Measurements from ENCODE around the gene DUOXA1. TPM values are rescaled to one million over a fixed set of nuclear protein-coding genes. Genes with fewer than 3 reads are reported as not detected.
"Not testable (repeated sequence)": the region's sequence is repeated elsewhere in the genome, so short reads cannot be mapped to it uniquely, and the experiment has no call there.

DUOXA1 gene
- total RNA-seq, 1 experiment from 2014 or later, result not detected

DNA sequence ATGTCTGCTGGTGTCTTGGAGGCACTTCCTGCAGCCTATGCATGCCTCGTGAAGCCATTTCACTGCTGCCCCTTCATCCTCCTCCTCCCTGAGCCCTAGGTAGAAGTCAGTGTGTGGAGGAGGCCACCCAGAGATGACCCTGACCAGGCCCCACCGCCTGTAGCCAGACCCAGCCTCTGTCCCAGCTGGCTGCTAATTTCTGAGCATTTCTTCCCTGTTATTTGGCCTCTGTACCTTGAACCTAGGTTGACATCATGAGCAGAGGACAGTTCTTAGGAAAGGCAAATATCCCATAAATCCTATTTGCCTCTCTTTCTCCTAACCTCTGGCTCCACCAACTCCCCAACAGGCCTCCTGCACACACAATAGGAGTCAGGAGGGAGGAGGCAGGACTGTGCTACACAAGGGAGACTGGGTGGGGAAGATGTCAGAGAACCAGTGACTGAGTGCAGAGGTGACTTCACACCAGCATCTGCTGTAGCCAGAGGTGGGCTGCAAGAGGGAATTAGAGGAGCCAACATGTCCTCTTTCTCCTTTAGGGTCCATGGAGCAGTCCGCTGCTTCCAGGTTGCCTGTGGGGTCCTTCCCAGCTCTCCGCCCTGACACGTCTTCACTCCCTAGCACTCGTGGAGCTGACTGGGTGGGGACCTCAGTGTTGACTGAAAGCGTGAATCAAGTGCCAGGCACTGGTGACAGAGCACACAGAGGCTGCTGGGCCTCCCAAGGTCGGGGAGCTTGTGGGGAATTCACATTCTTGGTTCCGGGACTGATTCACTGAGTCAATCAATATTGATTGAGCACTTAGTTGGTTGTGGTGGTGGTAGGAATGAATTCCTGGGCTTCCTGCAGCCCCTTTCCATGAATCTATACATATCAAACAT is 54.0 kb downstream of the DUOXA1 start:
- DNase-seq; H3F3A ChIP-seq (ENCODE audit: low read length, unreplicated experiment); H3K27me3 ChIP-seq (ENCODE audit: low read length); intact Hi-C loops (cut with micrococcal nuclease); H3K9me3 ChIP-seq (ENCODE audit: low read length); H3K79me2 ChIP-seq (ENCODE audit: low read length); H4K20me1 ChIP-seq (ENCODE audit: low read length); ATAC-seq; H3K9ac ChIP-seq (ENCODE audit: low read length); H3K9me2 ChIP-seq (replicated peaks; ENCODE audit: low read length); H3K36me3 ChIP-seq (ENCODE audit: low read depth, low read length); H3K4me2 ChIP-seq (ENCODE audit: low read length); H3K27ac ChIP-seq (ENCODE audit: low read length); CTCF ChIA-PET; H3K4me1 ChIP-seq (ENCODE audit: insufficient read depth, low read length); H2AFZ ChIP-seq (ENCODE audit: low read length); BruUV-seq (replicated peaks); H3K4me3 ChIP-seq (ENCODE audit: low read length); POLR2A ChIA-PET (ENCODE audit: unreplicated experiment): not testable (repeated sequence)

DNA sequence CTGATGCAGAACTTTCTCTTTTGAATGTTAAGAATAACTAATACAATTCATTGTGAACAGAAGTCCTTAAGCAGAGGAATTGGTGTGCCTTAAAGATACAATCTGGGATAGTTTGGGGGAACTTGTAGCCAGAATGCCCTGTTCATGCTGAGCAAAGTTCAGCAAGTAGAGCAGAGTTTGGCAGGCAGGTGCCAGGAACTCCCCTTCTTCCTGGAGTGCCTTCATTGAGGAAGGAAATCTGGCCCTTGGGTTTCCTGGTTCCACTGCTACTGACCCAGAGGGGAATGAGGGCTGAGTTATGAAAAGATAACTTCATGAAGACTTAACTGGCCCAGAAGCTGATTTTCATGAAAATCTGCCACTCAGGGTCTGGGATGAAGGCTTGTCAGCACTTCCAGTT is 56.1 kb downstream of the DUOXA1 start:
- H3K4me1 ChIP-seq (ENCODE audit: insufficient read depth, low read length); H3K4me3 ChIP-seq (ENCODE audit: low read length); H3F3A ChIP-seq (ENCODE audit: low read length, unreplicated experiment); H3K27me3 ChIP-seq (ENCODE audit: low read length); H3K9ac ChIP-seq (ENCODE audit: low read length); H3K9me3 ChIP-seq (ENCODE audit: low read length); intact Hi-C loops (cut with micrococcal nuclease); H3K27ac ChIP-seq (ENCODE audit: low read length); DNase-seq; H3K36me3 ChIP-seq (ENCODE audit: low read depth, low read length); CTCF ChIA-PET; H3K4me2 ChIP-seq (ENCODE audit: low read length); H4K20me1 ChIP-seq (ENCODE audit: low read length); H3K79me2 ChIP-seq (ENCODE audit: low read length); BruUV-seq (replicated peaks); POLR2A ChIA-PET (ENCODE audit: unreplicated experiment); H2AFZ ChIP-seq (ENCODE audit: low read length); ATAC-seq; H3K9me2 ChIP-seq (replicated peaks; ENCODE audit: low read length): not testable (repeated sequence)

DNA sequence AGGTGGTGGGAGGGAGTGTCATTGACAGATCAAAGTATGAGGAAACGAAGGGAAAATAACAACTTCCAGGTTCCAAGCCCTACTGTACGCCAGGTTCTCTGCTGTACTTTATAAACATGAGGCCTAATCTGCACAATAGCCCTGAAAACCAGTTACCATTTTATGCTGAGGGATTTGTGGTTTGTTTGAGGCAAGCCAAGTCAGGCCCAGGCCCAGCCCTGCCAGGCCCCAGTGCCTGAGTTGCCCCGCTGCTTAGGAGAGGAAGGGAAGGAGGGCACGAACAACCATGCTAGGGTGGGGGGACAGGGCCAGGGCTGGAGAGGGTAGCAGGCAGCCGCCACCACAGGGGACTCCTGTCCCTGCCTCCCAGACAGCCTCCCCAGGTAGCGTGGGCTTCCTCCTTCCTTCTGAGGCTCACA is 59.7 kb downstream of the DUOXA1 start:
- H3K4me2 ChIP-seq (ENCODE audit: low read length); DNase-seq; H3K36me3 ChIP-seq (ENCODE audit: low read depth, low read length); H3K9me3 ChIP-seq (ENCODE audit: low read length); H3K4me3 ChIP-seq (ENCODE audit: low read length); CTCF ChIA-PET; H3F3A ChIP-seq (ENCODE audit: low read length, unreplicated experiment); POLR2A ChIA-PET (ENCODE audit: unreplicated experiment); H3K9me2 ChIP-seq (replicated peaks; ENCODE audit: low read length); ATAC-seq; H3K79me2 ChIP-seq (ENCODE audit: low read length); H2AFZ ChIP-seq (ENCODE audit: low read length); H3K27me3 ChIP-seq (ENCODE audit: low read length); BruUV-seq (replicated peaks); H3K27ac ChIP-seq (ENCODE audit: low read length); H3K4me1 ChIP-seq (ENCODE audit: insufficient read depth, low read length); intact Hi-C loops (cut with micrococcal nuclease); H4K20me1 ChIP-seq (ENCODE audit: low read length); H3K9ac ChIP-seq (ENCODE audit: low read length): not testable (repeated sequence)

Other genes starting within 250 kb of the DUOXA1 start
- not detected in 2 replicates for gene TERB2, start 173.2 kb downstream of the DUOXA1 start, total RNA-seq (2014; rRNA removed)
- gene SORD, start 106.7 kb downstream of the DUOXA1 start, total RNA-seq (2014; rRNA removed), result 118 and 119 TPM in 2 replicates
- gene DUOX2, start 15.7 kb downstream of the DUOXA1 start, total RNA-seq (2014; rRNA removed), result not detected in 2 replicates
- gene DUOXA2, start 15.6 kb downstream of the DUOXA1 start, total RNA-seq (2014; rRNA removed), result not detected in 2 replicates
- gene DUOX1, start 115 bp upstream of the DUOXA1 start, total RNA-seq (2014; rRNA removed), result 0.29 TPM in 1 of 2 replicates, not detected in the other
- gene SHF, start 58.1 kb upstream of the DUOXA1 start, total RNA-seq (2014; rRNA removed), result 1.2 and 2.2 TPM in 2 replicates
- not detected in 2 replicates for gene SLC28A2, start 122.4 kb upstream of the DUOXA1 start, total RNA-seq (2014; rRNA removed)
- gene GATM, start 248.7 kb upstream of the DUOXA1 start, total RNA-seq (2014; rRNA removed), result 0.86 and 0.87 TPM in 2 replicates

Data from PC-3 (cell line).